ENCODE results near the gene GTPBP3. TPM values are rescaled to one million over a fixed set of nuclear protein-coding genes. Genes with fewer than 3 reads are reported as not detected.
A peak's percentile ranks its signal among the peaks of the same experiment; 100 is the strongest.
"Not testable (repeated sequence)": the region's sequence is repeated elsewhere in the genome, so short reads cannot be mapped to it uniquely, and the experiment has no call there.

GTPBP3 gene
- total RNA-seq, 1 donor from 2014 or later: 14.3 TPM

DNA sequence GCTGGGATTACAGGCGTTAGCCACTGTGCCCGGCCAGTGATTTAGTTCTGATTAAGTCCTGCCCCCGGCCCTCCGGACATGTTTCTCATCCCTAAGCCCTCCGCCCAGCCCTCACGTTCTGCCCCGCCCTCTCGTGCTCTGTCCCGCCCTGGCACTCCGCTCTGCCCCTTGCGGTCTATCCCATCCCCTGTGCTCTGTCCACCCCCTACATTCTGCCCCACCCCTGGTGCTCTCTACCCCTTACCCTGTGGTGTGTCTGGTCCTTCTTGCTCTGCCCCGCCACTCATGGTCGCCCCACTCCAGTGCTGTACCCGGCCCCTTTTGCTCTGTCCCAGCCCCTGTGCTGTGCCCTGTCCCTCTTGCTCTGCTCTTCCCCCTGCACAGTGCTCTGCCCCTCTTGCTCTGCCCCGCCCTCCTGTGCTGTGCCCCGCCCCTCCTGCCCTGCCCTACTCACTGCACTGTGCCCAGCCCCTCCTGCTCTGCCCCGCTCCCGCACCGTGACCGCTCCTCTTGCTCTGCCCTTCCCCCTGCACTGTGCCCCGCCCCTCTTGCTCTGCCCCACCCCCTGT, 3.0 kb downstream of the GTPBP3 start:
- ATAC-seq (peak; percentile 81), DNase-seq (ENCODE audit: low spot score) (peak; percentile 88)

- DNase-seq (ENCODE audit: low spot score): peak; percentile 75
- ATAC-seq: peak; percentile 62
These were observed 3.6 kb downstream of the GTPBP3 start for GRCh38 chr19:17340871-17341357.

DNA sequence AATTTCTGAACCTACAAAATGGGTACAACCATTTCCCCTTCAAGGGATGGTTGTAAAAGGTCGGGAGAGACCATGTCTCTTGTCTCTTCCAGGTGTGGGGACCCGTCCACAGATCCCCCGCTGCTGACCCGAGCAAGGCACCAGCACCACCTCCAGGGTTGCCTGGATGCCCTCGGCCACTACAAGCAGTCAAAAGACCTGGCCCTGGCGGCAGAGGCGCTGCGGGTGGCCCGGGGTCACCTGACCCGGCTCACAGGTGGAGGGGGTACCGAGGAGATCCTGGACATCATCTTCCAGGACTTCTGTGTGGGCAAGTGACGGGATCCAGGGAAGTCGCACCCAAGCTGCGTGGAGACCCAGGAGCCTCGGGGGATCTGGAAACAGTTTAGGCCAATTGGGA, 4.0 kb downstream of the GTPBP3 start:
- DNase-seq (ENCODE audit: low spot score) (no peak), ATAC-seq (no peak)

- DNase-seq (ENCODE audit: low spot score) (no peak), ATAC-seq (no peak)
These were observed 4.5 kb downstream of the GTPBP3 start for GRCh38 chr19:17341845-17342244.

GRCh38 chr19:17346109-17346671, 8.8 kb downstream of the GTPBP3 start:
- DNase-seq (ENCODE audit: low spot score): peak; percentile 74
- peak; percentile 97 for ATAC-seq

DNA sequence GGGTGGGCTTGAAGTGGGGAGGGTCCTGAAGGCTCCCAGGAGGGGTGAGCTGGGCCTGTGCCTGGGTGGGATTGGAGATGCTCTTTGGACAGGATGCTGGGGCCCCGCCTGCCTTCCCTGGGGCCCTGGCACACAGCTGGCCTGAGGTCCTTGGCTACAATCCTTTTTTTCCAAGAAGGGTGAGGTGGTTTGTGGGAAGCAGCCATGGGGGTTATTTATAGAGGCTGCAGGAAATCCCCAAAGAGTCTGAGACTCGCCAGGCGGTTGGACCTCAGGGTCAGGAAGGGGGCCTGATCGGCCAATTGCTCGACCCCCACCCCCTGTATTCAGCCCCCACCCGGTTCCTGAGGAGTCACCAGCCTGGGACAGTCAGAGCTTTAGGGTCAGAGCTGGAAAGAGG, 10.0 kb downstream of the GTPBP3 start:
- no peak for DNase-seq (ENCODE audit: low spot score)
- no peak for ATAC-seq

DNA sequence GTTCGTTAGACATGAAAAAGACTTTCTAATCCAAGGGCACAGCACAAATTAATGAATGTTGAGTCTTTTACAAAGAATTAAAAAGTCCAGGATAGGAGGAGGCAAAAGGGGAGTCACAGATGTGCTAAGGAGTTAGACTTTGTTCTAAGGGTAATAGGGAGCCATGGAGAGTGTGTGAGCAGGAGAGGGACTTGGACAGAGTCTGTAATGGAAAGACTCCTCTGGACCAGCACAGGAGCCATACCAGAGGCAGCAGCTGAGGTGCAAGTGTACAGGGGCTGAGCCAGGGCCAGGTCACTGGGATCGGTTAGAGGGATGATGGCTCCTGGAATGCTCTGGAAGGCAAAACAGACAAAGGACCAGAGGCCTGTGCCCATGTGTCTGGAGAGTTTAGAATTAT, 10.5 kb downstream of the GTPBP3 start:
- DNase-seq (ENCODE audit: low spot score) (no peak), ATAC-seq (no peak)

DNA sequence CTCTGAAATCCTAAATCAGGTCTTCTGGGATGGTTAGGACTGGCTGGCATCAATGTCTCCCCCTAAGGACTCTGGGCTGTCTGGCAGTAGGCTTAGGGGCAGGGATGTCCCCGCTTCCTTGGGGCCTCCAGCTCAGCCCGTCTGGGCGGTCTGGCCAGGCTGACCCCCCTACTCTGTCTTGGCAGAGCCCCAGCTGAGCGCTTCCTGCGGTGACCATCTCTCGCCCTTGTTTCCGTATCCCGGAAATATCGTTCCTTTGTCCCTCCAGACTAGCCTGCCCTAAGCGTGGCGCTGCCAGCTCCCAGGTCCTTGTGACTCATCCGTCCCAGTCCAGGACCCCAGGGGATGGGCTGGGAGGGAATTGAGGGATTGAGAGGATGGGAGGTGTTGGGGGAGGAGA, 11.3 kb downstream of the GTPBP3 start:
- ATAC-seq (peak; percentile 30), DNase-seq (ENCODE audit: low spot score) (no peak)

DNA sequence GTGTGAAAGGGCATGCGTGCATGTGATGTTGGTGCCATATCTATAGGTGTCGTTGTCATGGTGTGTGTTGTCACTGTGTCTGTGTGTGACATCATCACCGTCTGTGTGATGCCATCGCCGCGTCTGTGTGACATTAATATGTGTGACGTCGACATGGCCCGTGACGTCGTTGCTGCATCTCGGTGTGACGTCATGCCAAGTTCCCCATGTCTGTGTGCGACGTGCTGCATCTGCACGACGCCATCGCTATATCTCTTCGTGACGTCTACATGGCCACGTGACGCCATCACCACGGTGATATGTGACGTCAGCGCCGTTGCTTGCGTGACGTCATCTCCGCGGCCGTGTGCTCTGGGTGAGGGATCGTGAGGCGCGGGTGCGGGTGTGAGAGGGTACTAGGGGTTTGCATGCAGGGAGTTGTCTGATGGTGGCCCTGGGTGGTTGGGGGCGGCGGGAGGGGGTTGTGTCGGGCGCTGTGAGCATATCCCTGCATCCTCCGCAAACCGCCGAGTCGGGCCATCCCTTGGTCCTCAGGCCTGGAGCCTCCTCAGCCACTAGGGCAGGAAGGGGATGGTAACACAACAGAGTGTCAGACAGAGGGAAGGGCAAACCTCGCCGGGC, 14.6 kb downstream of the GTPBP3 start:
- DNase-seq (ENCODE audit: low spot score) (no peak), ATAC-seq (no peak)

DNA sequence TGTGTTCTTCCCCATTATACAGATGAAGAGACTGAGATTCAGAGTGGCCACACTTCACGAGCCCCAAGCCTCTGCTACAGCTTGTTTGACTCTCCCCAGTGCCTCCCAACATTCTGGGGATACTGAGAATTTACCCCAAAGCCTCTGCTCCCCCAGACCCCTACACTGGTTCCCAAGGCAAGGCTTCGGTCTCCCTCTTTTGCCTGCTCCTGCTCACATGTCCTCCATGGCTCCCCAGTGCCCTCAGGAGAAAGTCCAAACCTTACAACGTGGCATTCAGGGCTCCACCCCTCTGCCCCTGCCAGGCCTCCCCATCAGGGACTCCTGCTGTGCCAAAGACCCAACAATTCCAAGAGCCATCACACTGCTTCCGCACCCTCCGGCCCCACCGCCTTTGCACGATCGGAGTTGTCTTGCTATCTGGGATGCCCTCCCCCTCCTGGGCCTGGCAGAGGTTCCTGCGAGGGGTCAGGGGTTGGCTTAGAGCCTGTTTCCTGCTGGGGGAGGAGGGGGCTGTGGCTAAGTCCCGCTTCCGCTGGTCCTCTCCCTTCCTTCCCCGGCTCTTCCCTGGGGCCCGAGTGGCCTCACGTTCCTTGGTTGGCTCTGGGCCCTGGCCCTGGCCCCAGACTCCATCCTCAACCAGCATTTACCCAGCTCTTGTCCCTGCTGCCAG, 15.4 kb downstream of the GTPBP3 start:
- ATAC-seq (peak; percentile 32), DNase-seq (ENCODE audit: low spot score) (no peak)

- DNase-seq (ENCODE audit: low spot score) (no peak), ATAC-seq (no peak)
These were observed 16.0 kb downstream of the GTPBP3 start for GRCh38 chr19:17353386-17353785.

DNA sequence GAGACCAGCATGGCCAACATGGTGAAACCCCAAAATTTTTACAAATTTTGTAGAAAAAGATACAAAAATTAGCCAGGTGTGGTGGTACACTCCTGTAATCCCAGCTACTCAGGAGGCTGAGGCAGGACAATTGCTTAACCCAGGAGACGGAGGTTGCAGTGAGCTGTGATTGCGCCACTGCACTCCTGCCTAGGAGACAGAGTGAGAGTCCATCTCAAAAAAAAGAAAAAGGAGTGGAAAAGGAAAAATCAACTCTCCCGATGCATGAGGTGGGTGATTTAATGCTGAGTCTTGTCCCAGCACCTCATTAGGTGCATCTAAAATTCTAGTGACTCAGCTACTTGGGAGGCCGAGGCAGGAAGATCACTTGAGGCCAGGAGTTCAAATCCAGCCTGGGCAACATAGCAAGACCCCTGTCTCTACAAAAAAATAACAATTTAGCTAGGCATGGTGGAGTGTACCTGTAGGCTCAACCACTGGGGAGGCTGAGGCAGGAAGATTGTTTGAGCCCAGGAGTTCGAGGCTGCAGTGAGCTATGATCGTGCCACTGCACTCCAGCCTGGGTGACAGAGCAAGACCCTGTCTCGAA, 19.8 kb downstream of the GTPBP3 start:
- DNase-seq (ENCODE audit: low spot score) (no peak), ATAC-seq (no peak)

DNA sequence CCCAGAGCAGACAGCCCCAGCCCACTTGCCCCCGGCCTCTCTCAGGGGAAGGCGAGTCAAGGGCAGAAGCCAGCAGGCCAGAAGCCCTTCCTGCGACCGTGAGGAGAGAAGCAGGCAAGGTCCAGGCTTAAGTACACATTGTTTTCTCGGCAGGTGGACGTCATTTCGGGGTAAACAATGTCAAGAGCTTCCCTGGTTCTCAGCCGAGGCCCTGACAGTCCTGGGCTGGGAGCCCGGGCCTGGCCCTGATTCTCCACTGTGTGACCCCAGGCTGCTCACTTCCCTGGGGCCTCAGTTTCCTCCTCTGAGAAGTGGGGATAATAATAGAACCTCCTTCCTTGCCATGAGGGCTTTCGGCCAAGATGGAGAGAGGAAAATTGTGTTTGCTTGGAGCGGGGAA, 20.4 kb downstream of the GTPBP3 start:
- ATAC-seq (no peak), DNase-seq (ENCODE audit: low spot score) (no peak)

DNA sequence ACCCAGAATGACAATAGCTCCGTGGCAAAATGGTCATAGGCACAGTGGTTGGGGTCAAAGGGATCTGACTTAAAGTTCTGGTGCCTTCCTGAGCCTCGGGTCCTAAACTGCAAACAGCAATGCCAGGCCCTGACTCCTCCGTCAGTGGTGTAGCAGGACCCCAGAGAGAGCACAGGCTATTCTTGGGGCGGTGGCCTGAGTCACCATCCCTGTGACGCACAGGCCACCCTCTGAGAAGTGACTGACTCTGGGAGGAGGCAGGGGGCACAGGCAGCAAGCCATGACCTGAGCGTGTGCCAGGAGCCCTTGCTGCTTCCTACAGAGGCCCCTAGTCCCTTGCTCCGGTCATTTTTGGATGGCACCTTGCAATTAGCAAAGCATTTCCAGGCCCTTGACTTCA, 21.0 kb downstream of the GTPBP3 start:
- DNase-seq (ENCODE audit: low spot score): no peak
- ATAC-seq: no peak

- ATAC-seq (no peak), DNase-seq (ENCODE audit: low spot score) (no peak)
These were observed 22.8 kb downstream of the GTPBP3 start for GRCh38 chr19:17359905-17360800.

GRCh38 chr19:17363852-17364605, 26.7 kb downstream of the GTPBP3 start:
- ATAC-seq; DNase-seq (ENCODE audit: low spot score): not testable (repeated sequence)

DNA sequence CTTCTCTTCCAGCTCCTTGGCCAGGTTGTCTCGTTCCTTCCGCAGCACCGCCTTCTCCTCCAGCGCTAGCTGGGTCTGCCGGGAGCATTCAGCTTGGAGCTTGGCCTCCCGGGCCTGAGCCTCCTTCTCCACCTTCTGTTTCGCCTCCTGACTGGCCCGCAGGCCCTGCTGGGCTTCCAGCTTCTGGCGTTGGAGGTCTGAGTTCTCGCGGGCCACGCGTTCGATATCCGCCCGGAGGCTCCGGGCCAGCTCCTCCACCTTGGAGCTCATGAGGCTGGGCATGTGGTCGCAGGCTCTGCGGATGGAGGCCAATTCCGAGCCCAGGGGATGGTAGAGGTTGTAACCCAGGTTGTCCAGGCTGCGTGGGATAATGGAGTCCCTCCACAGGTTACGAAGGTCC, 28.0 kb downstream of the GTPBP3 start:
- DNase-seq (ENCODE audit: low spot score) (no peak), ATAC-seq (no peak)

DNA sequence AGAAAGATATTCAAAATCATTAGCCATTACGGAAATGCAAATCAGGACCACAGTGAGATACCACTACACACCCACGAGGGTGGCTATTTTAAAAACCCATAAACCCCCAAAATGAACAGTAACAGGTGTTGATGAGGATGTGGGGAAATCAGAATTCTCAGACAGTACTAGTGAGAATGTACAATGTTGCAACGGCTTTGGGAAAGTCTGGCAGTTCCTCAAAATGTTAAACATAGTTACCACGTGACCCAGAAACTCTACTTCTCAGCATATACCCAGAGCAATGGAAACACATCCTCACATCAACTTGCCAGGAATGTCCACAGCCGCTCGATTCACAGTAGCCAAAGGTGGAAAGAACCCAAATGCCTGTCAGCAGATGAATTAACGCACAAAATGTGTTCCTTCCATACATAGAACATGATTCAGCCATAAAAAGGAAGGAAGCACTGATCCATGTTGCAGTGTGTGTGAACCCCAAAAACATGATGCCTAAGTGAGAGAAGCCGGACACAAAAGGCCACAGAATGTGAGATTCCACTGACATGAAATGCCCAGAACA, 32.8 kb downstream of the GTPBP3 start:
- ATAC-seq (no peak), DNase-seq (ENCODE audit: low spot score) (no peak)

- DNase-seq (ENCODE audit: low spot score): no peak
- peak; percentile 66 for ATAC-seq
These were observed 39.7 kb downstream of the GTPBP3 start, which contains the start of gene PLVAP for GRCh38 chr19:17376935-17377600. Gene PLVAP (minus strand): TSS chr19:17377342. CDS start chr19:17377288, 54 bp downstream.

Data from left lobe of liver (tissue), 2 donors.